WI38 (cell line): ENCODE results near the gene RABL6.

Experiments used
- H3K4me3 ChIP-seq: 2 replicates; pipeline ENCODE4 v1.5.1; 2011; ENCODE audit warnings: low read depth, mild to moderate bottlenecking, control low read depth, low read length
- TF ChIP-seq, protein P1 (sequence below): IDR thresholded peaks from 2 replicates; pipeline ENCODE4 v1.5.1; 2012; ENCODE audit warnings: low read depth, mild to moderate bottlenecking, control low read depth, low read length

RABL6 gene

GRCh38 chr9:136845465-136846260, 37.9 kb downstream of the RABL6 start:
- TF ChIP-seq, protein P1, sequence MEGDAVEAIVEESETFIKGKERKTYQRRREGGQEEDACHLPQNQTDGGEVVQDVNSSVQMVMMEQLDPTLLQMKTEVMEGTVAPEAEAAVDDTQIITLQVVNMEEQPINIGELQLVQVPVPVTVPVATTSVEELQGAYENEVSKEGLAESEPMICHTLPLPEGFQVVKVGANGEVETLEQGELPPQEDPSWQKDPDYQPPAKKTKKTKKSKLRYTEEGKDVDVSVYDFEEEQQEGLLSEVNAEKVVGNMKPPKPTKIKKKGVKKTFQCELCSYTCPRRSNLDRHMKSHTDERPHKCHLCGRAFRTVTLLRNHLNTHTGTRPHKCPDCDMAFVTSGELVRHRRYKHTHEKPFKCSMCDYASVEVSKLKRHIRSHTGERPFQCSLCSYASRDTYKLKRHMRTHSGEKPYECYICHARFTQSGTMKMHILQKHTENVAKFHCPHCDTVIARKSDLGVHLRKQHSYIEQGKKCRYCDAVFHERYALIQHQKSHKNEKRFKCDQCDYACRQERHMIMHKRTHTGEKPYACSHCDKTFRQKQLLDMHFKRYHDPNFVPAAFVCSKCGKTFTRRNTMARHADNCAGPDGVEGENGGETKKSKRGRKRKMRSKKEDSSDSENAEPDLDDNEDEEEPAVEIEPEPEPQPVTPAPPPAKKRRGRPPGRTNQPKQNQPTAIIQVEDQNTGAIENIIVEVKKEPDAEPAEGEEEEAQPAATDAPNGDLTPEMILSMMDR, result no peak
- H3K4me3 ChIP-seq, result no peak overlapping the region

GRCh38 chr9:136846376-136847087, 38.8 kb downstream of the RABL6 start:
- TF ChIP-seq, protein P1, result no peak
- H3K4me3 ChIP-seq, result no peak overlapping the region

DNA sequence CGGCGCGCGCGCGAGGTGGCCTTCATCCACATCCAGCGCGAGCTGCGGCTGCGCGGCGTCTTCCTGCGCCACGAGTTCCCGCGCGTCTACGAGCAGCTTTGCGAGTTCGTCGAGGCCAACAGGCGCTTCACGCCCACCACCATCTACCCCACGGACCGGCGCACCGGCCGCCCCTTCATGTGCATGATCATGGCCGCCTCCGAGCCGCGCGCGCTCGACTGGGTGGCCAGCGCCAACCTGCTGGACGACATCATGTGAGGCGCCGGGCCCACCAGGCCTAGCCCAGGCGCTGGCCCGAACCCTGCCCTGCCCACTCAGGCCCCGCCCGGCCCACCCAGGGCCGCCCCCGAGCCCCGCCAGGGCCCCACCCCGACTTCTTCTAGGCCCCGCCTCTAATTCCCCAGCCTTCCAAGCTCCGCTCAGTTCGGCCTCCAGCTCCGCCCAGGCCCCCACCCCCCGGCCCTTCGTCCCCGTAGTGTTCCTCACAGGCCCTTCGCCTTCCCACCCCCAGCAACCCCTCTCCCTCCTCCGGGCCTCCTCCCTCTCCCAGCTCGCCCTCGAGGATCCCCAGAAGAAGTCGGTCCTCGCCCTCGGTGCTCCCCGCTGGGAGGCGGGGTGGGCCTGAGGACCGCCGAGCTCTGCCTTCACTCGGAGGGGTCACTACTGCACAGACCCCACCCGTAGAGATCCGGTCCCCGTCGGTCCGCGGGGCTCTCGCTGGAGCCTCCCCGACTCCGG, 39.5 kb downstream of the RABL6 start:
- H3K4me3 ChIP-seq, result peak overlapping the region; percentile 86
- TF ChIP-seq, protein P1, result no peak

DNA sequence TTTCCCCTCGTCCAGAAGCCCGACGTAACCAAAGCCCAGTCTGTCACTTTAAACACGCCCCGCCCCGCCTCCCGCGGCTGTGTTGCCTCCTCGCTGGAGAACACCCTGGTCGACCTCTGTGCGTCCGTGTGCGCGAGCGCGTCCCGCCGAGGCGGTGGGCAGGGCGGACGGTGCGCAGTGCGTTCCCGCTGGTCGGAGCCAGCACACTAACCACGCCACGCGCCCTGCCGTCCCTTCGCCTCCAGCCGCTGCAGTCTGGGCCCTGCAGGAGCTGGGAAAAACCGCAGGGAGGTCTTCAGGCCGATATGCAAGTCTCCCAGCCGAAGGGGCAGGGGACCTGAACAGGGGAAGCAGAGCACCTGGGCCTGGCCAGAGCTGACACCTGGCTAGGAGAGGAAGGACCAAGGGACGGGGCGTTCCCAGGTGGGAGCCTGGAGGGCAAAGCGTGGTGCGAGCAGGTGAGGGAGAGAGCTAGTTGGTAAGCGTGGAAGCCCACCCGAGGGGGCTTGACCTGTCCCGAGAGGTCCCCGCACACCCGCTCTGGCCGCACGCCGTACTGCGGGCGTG, 40.2 kb downstream of the RABL6 start:
- peak overlapping the region; percentile 86 for H3K4me3 ChIP-seq
- TF ChIP-seq, protein P1, result no peak

DNA sequence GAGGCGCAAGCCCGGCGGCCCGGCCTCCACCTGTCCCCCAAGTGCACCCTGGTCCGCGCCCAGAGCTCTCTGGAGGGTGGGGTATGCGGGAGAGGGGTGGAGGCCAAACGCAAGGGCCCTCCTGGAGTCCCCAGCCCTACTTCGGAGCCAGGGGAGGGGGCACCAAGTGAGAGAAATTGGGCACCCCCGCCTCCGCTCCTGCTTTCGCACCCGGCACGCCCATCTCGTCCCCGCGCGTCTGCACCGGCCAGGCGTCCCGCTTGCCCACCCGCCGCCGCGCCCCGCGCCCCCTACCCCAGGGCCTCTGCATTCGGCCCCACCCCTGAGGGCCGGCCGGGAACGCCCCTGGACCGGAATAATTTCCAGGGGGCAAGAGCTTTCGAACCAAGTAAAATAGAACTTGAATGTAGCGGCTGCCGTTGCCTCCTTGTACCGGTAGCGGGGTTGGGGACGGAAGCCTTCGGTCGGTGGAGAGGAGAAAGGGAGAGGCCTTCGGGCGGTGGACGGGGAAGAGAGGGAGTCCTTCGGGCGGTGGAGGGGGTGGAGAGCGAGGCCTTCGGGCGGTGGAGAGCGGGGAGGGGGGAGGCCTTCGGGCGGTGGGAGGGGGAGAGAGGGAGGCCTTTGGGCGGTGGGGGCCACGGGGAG, 40.8 kb downstream of the RABL6 start:
- peak overlapping the region; percentile 86 for H3K4me3 ChIP-seq
- TF ChIP-seq, protein P1, result no peak

- TF ChIP-seq, protein P1, result no peak
- peak within 1 kb of the TSS; percentile 86 for H3K4me3 ChIP-seq
These were observed 41.6 kb downstream of the RABL6 start, which contains the start of gene PHPT1 for GRCh38 chr9:136849038-136849959. TSS of gene PHPT1 (plus strand) at chr9:136849409. CDS start at chr9:136849431, 22 bp downstream.
